HCT116 (cell line): Measurements from ENCODE around the gene GRIA1. TPM values are rescaled to one million over a fixed set of nuclear protein-coding genes. Genes with fewer than 3 reads are reported as not detected.

ENCODE experiments used
- ATAC-seq: fragments of 200-7000 bp; cut with Tn5 transposase; 2 replicates; pipeline ENCODE4 v1.9.1; 2020; ENCODE audit warnings: mild to moderate bottlenecking, moderate library complexity
- BruUV-seq: library from RNA; stranded (reverse); fragments of 400-500 nt; replicated peaks from 2 replicates; lab custom pipeline; 2021; lab: Mats Ljungman, UMichigan
- CTCF ChIA-PET: fragments of 300-600 bp; sonication (Branson Sonifier 250); formaldehyde crosslinking; loops from one replicate; lab custom pipeline; 2021; ENCODE audit warnings: antibody characterized with exemption; lab: Charles Lee
- POLR2A ChIA-PET: fragments of 300-600, 350-600 bp; sonication (Branson Sonifier 250); formaldehyde crosslinking; loops from one replicate; lab custom pipeline; 2021; ENCODE audit warnings: antibody characterized with exemption; lab: Charles Lee
- RAD21 ChIA-PET, 2 experiments: fragments of 300-600 bp; sonication (Branson Sonifier 250); formaldehyde crosslinking; loops; one replicate each; lab custom pipeline; 2023; ENCODE audit warnings: low total read pairs in 2 of 2; ENCODE audit not compliant: uncharacterized antibody in 2 of 2, unreplicated experiment in 2 of 2, low non-redundant PET in 1 of 2; lab: Charles Lee
- DNase-seq: peaks from one replicate; pipeline ENCODE4 v3.0.0-alpha.2; 2010; ENCODE audit warnings: low read depth, low spot score
- H2AFZ ChIP-seq: fragments of 200-600 bp; shearing (Covaris generic), sonication (generic); 2 replicates; pipeline ENCODE4 v1.6.1; 2017; ENCODE audit warnings: low read depth, mixed run types, mixed read lengths, antibody characterized with exemption, low read length; ENCODE audit not compliant: poor library complexity, severe bottlenecking
- H3K27ac ChIP-seq: 2 replicates; pipeline ENCODE4 v1.5.1; 2012; ENCODE audit warnings: low read depth, low read length
- H3K27me3 ChIP-seq: fragments of 200-600 bp; sonication (generic); 2 replicates; pipeline ENCODE4 v1.6.1; 2016; ENCODE audit warnings: mixed run types, low read length, mixed read lengths; ENCODE audit not compliant: insufficient read depth
- H3K36me3 ChIP-seq, 2 experiments: fragments of 200-500 bp in 1 of 2; fragments of 200-600 bp in 1 of 2; sonication (Bioruptor generic) in 1 of 2; sonication (generic) in 1 of 2; 2 replicates each; pipeline versions ENCODE4 v1.5.1 to v1.6.1; 2014 to 2016; ENCODE audit warnings: low read length in 2 of 2, inconsistent platforms in 1 of 2, mixed read lengths in 1 of 2, mixed run types in 1 of 2; ENCODE audit not compliant: insufficient read depth in 2 of 2, control insufficient read depth in 1 of 2
- H3K4me1 ChIP-seq, 2 experiments: fragments of 200-600 bp in 1 of 2; sonication (generic) in 1 of 2; 2 replicates each; pipeline versions ENCODE4 v1.5.1 to v1.6.1; 2012 to 2017; ENCODE audit warnings: low read length in 2 of 2, inconsistent platforms in 1 of 2, mild to moderate bottlenecking in 1 of 2, mixed read lengths in 1 of 2, mixed run types in 1 of 2, moderate library complexity in 1 of 2; ENCODE audit not compliant: insufficient read depth in 2 of 2, control insufficient read depth in 1 of 2
- H3K4me2 ChIP-seq: fragments of 200-600 bp; sonication (generic); 2 replicates; pipeline ENCODE4 v1.6.1; 2017; ENCODE audit warnings: mixed run types, low read length, mixed read lengths
- H3K4me3 ChIP-seq, 2 experiments: fragments of 200-600 bp in 1 of 2; sonication (generic) in 1 of 2; replicated peaks in 1 of 2; 2 replicates each; pipeline ENCODE4 v1.5.1; 2011 to 2016; ENCODE audit warnings: low read length in 2 of 2, control low read depth in 1 of 2, low read depth in 1 of 2, mild to moderate bottlenecking in 1 of 2, mixed read lengths in 1 of 2, mixed run types in 1 of 2
- H3K79me2 ChIP-seq: fragments of 200-600 bp; sonication (generic); 2 replicates; pipeline ENCODE4 v1.6.1; 2017; ENCODE audit warnings: mild to moderate bottlenecking, mixed run types, low read length, moderate library complexity, mixed read lengths; ENCODE audit not compliant: insufficient read depth
- H3K9ac ChIP-seq: fragments of 200-600 bp; sonication (generic); 2 replicates; pipeline ENCODE4 v1.6.1; 2016; ENCODE audit warnings: low read length, mixed read lengths
- H3K9me2 ChIP-seq: fragments of 200-600 bp; sonication (generic), shearing (Covaris generic); 2 replicates; pipeline ENCODE4 v1.6.1; 2017; ENCODE audit warnings: mixed run types, mild to moderate bottlenecking, moderate library complexity; ENCODE audit not compliant: insufficient read depth
- H3K9me3 ChIP-seq, 2 experiments: fragments of 200-500 bp in 1 of 2; fragments of 200-600 bp in 1 of 2; sonication (Bioruptor generic) in 1 of 2; sonication (generic) in 1 of 2; 2 replicates each; pipeline ENCODE4 v1.6.1; 2014 to 2017; ENCODE audit warnings: low read length in 2 of 2, mixed read lengths in 2 of 2, inconsistent platforms in 1 of 2, low read depth in 1 of 2, mild to moderate bottlenecking in 1 of 2, mixed run types in 1 of 2, moderate library complexity in 1 of 2; ENCODE audit not compliant: control insufficient read depth in 1 of 2, insufficient read depth in 1 of 2
- H4K20me1 ChIP-seq: fragments of 200-600 bp; sonication (generic), shearing (Covaris generic); 2 replicates; pipeline ENCODE4 v1.6.1; 2017; ENCODE audit warnings: mixed run types, mild to moderate bottlenecking, moderate library complexity; ENCODE audit not compliant: insufficient read depth
- CBX3 ChIP-seq: IDR thresholded peaks from 2 replicates; pipeline ENCODE4 v1.6.1; 2012; ENCODE audit warnings: low read depth
- CEBPB ChIP-seq: IDR thresholded peaks from 2 replicates; pipeline ENCODE4 v1.6.1; 2012; ENCODE audit warnings: low read depth
- ELF1 ChIP-seq: IDR thresholded peaks from 2 replicates; pipeline ENCODE4 v1.6.1; 2012; ENCODE audit warnings: low read depth, borderline replicate concordance
- EZH2 ChIP-seq: fragments of 200-600 bp; sonication (generic); IDR thresholded peaks from 2 replicates; pipeline ENCODE4 v1.6.1; 2017; ENCODE audit warnings: antibody characterized with exemption, mixed run types
- EZH2phosphoT487 ChIP-seq: fragments of 200-600 bp; IDR thresholded peaks from 2 replicates; pipeline ENCODE4 v1.6.1; 2018; ENCODE audit warnings: antibody characterized with exemption, borderline replicate concordance
- FOSL1 ChIP-seq: IDR thresholded peaks from 2 replicates; pipeline ENCODE4 v1.6.1; 2012; ENCODE audit warnings: low read depth
- POLR2A ChIP-seq: IDR thresholded peaks from 2 replicates; pipeline ENCODE4 v1.7.0; 2011; ENCODE audit warnings: borderline replicate concordance; ENCODE audit not compliant: insufficient read depth, insufficient read length; ENCODE audit errors: extremely low read depth
- POLR2AphosphoS5 ChIP-seq: IDR thresholded peaks from 2 replicates; pipeline ENCODE4 v1.6.1; 2011; ENCODE audit warnings: mild to moderate bottlenecking, low read depth, low read length, moderate library complexity
- RAD21 ChIP-seq: IDR thresholded peaks from 2 replicates; pipeline ENCODE4 v1.6.1; 2012; ENCODE audit warnings: low read depth, mild to moderate bottlenecking
- SRF ChIP-seq: IDR thresholded peaks from 2 replicates; pipeline ENCODE4 v1.6.1; 2012; ENCODE audit warnings: low read depth
- TCF7L2 ChIP-seq: IDR thresholded peaks from 2 replicates; pipeline ENCODE4 v1.7.0; 2011; ENCODE audit warnings: borderline replicate concordance, inconsistent platforms; ENCODE audit not compliant: insufficient read depth, insufficient read length; ENCODE audit errors: extremely low read depth
- YY1 ChIP-seq: IDR thresholded peaks from 2 replicates; pipeline ENCODE4 v1.6.1; 2011; ENCODE audit warnings: low read length, low read depth, moderate library complexity, mild to moderate bottlenecking; ENCODE audit not compliant: insufficient replicate concordance; ENCODE audit errors: extremely low read depth
- ZFX ChIP-seq: fragments of 450-650 bp; IDR thresholded peaks from 2 replicates; pipeline ENCODE4 v1.6.1; 2017
- ZNF274 ChIP-seq: fragments of 200-500 bp; sonication (Bioruptor generic); IDR thresholded peaks from 2 replicates; pipeline ENCODE4 v1.6.1; 2014; ENCODE audit warnings: mild to moderate bottlenecking, low read depth, low read length, inconsistent platforms
- intact Hi-C: fragments of 100-400 bp; cut with micrococcal nuclease; formaldehyde crosslinking; loops from 2 replicates; pipeline ENCODE4 v1.10.0; 2022
- total RNA-seq: library from RNA; stranded (reverse); gene quantifications from one replicate; pipeline ENCODE4 v1.2.1, GENCODE V29; 2021; ENCODE audit not compliant: unreplicated experiment
- TF ChIP-seq, protein P1 (sequence below): IDR thresholded peaks from 2 replicates; pipeline ENCODE4 v1.6.1; 2012
- TF ChIP-seq, protein P2 (sequence below): IDR thresholded peaks from 2 replicates; pipeline ENCODE4 v1.6.1; 2012
- TF ChIP-seq, protein P3 (sequence below): IDR thresholded peaks from 2 replicates; pipeline ENCODE4 v1.6.1; 2012; ENCODE audit warnings: low read depth

GRIA1 gene
- total RNA-seq, 1 experiment from 2014 or later, result not detected

DNA sequence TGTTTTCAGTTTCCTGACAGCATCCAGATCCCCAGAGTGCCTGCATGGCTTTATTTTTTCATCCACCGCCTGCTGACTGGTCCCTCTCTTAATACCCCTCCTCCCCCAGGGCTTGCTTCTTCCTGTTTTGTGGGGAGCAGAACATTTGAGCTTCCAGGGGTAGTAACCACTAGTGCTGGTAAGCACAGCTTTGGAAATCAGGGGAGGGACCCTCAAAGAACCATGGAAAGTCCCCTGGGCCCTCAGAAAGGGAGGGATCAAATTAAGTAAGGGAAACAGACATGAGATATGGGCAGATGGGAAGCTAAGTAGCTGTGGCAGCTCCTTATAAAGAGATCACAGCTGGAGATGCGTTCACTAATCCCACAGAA, 26.8 kb downstream of the GRIA1 start:
- Histone ChIP-seq H3K4me3 (no peak overlapping the region), H3K9me3 (peaks cover 3 to 7% of the 10 kb centered on the region in 2 experiments; a peak in 2 of 4 replicates), H4K20me1 (no peaks in the 10 kb centered on the region), H3K36me3 (no peaks in the 10 kb centered on the region), H3K79me2 (no peaks in the 10 kb centered on the region), H3K9me2 (no peaks in the 10 kb centered on the region), H2AFZ (no peak overlapping the region)
- POLR2A ChIA-PET, result no interaction called here
- CTCF ChIA-PET, result no interaction called here
- no peak for ATAC-seq
- no peak for TF ChIP-seq TCF7L2
- TF ChIP-seq YY1, result no peak
- TF ChIP-seq, all 23 proteins: peak for 0
- DNase-seq, result no peak
- Histone ChIP-seq H3K27me3 (no peaks in the 10 kb centered on the region), H3K9ac (no peak overlapping the region), H3K4me1 (no peaks in the 10 kb centered on the region), H3K4me2 (no peak overlapping the region), H3K27ac (no peak overlapping the region)
- RAD21 ChIA-PET, result no interaction called here
- no TSS peak for BruUV-seq
- intact Hi-C loops, result no loop called here

DNA sequence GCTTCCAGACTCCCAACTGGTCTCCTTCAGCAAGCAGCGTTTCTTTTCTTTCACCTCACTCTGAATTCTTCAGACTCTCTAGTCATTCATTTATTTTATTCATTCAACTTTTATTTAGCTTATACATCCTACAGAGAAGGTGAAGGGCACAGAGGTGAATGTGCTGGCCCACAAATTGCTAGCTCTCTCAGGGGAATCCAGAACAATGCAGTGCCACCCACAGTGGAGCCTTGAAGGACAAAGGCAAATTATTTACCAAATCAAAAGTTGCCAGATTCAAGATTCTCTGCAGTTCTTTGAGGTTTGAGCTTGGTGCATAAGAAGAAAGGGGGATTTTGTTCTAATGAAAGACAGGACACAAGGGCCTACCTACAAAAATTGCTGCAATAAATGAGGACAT, 29.7 kb downstream of the GRIA1 start:
- Histone ChIP-seq H3K27me3 (no peaks in the 10 kb centered on the region), H3K9me2 (no peaks in the 10 kb centered on the region), H3K4me1 (no peaks in the 10 kb centered on the region), H3K9me3 (no peaks in the 10 kb centered on the region), H3K4me3 (no peak overlapping the region), H3K9ac (no peak overlapping the region), H3K4me2 (no peak overlapping the region), H4K20me1 (no peaks in the 10 kb centered on the region), H2AFZ (no peak overlapping the region), H3K36me3 (no peaks in the 10 kb centered on the region), H3K79me2 (no peaks in the 10 kb centered on the region), H3K27ac (no peak overlapping the region)
- intact Hi-C loops, result no loop called here
- no TSS peak for BruUV-seq
- DNase-seq (no peak), ATAC-seq (no peak)
- POLR2A ChIA-PET, result no interaction called here
- RAD21 ChIA-PET, result no interaction called here
- CTCF ChIA-PET, result no interaction called here
- TF ChIP-seq, protein P1, sequence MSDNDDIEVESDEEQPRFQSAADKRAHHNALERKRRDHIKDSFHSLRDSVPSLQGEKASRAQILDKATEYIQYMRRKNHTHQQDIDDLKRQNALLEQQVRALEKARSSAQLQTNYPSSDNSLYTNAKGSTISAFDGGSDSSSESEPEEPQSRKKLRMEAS, result no peak
- TF ChIP-seq POLR2A, result no peak
- TF ChIP-seq ZFX, result no peak
- no peak for TF ChIP-seq ZNF274
- no peak for TF ChIP-seq YY1
- TF ChIP-seq SRF, result no peak
- TF ChIP-seq TCF7L2, result no peak
- TF ChIP-seq RAD21, result no peak
- TF ChIP-seq ELF1, result no peak
- no peak for TF ChIP-seq POLR2AphosphoS5
- TF ChIP-seq CEBPB, result no peak
- no peak for TF ChIP-seq FOSL1
- no peak for TF ChIP-seq EZH2phosphoT487
- TF ChIP-seq, protein P2, sequence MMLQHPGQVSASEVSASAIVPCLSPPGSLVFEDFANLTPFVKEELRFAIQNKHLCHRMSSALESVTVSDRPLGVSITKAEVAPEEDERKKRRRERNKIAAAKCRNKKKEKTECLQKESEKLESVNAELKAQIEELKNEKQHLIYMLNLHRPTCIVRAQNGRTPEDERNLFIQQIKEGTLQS, result no peak
- TF ChIP-seq, protein P3, sequence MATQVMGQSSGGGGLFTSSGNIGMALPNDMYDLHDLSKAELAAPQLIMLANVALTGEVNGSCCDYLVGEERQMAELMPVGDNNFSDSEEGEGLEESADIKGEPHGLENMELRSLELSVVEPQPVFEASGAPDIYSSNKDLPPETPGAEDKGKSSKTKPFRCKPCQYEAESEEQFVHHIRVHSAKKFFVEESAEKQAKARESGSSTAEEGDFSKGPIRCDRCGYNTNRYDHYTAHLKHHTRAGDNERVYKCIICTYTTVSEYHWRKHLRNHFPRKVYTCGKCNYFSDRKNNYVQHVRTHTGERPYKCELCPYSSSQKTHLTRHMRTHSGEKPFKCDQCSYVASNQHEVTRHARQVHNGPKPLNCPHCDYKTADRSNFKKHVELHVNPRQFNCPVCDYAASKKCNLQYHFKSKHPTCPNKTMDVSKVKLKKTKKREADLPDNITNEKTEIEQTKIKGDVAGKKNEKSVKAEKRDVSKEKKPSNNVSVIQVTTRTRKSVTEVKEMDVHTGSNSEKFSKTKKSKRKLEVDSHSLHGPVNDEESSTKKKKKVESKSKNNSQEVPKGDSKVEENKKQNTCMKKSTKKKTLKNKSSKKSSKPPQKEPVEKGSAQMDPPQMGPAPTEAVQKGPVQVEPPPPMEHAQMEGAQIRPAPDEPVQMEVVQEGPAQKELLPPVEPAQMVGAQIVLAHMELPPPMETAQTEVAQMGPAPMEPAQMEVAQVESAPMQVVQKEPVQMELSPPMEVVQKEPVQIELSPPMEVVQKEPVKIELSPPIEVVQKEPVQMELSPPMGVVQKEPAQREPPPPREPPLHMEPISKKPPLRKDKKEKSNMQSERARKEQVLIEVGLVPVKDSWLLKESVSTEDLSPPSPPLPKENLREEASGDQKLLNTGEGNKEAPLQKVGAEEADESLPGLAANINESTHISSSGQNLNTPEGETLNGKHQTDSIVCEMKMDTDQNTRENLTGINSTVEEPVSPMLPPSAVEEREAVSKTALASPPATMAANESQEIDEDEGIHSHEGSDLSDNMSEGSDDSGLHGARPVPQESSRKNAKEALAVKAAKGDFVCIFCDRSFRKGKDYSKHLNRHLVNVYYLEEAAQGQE, result no peak
- no peak for TF ChIP-seq CBX3
- no peak for TF ChIP-seq EZH2
